ENCODE measurements around the gene FOXL2.

DNA sequence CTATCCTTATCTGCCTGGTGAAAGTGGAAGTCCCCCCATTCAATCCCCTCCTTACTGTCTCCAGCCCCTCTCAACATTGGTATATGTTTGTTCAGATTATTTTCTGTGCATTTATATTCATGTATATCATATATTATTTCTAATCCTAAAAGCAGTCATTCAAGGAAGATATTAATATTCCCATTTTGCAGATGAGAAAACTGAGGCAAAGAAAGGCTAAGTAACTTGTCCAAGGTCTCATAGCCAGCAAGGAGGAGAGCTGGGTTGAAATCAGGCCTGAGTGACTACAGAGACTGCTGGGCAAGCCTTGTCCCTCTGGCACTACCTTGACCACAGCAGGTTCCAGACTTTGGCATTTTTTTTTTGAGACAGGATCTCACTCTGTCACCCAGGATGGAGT is 29.1 kb upstream of the FOXL2 start:
- TF ChIP-seq, protein P1, sequence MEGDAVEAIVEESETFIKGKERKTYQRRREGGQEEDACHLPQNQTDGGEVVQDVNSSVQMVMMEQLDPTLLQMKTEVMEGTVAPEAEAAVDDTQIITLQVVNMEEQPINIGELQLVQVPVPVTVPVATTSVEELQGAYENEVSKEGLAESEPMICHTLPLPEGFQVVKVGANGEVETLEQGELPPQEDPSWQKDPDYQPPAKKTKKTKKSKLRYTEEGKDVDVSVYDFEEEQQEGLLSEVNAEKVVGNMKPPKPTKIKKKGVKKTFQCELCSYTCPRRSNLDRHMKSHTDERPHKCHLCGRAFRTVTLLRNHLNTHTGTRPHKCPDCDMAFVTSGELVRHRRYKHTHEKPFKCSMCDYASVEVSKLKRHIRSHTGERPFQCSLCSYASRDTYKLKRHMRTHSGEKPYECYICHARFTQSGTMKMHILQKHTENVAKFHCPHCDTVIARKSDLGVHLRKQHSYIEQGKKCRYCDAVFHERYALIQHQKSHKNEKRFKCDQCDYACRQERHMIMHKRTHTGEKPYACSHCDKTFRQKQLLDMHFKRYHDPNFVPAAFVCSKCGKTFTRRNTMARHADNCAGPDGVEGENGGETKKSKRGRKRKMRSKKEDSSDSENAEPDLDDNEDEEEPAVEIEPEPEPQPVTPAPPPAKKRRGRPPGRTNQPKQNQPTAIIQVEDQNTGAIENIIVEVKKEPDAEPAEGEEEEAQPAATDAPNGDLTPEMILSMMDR (IDR thresholded peaks at IDR 0.05) = no peak
- TF ChIP-seq POLR2A (IDR thresholded peaks at IDR 0.05) = no peak
